ENCODE measurements around the gene MACF1.

The MACF1 gene

GRCh38 chr1:39292401-39292800 is 87.9 kb downstream of the MACF1 start:
- no peak for DNase-seq (ENCODE audit: extremely low read depth in 1 of 2, low read depth in 1 of 2)

DNA sequence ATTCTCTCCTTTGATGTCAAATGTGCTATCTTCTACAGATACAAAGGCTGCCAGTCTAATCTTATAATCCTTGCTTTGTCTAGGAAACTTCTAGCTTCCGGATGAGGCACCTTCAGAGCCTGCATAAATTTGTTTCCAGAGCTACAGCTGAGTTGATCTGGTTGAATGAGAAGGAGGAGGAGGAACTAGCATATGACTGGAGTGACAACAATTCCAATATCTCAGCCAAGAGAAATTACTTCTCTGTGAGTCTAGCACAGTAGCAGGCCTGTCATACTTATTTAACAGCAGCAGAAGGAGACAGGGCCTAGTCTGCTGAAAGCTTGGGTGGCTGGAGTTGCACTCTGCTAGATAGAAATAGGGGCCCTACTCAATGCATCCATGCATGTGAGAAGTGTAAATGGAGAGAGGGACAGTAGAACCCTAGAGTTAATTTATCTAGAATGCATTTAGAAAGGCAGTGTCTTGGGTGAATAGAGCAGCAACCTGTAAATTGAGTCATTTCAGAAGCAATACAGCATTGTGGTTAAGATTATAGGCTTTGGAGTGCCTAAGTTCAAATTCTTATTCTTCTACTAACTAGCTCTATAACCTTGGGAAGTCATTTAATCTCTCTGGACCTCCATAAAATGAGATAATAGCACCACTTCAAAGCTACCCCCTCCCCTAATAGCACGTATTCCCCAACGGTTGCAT is 89.0 kb downstream of the MACF1 start:
- no peak for DNase-seq (ENCODE audit: extremely low read depth in 1 of 2, low read depth in 1 of 2)

- DNase-seq (ENCODE audit: extremely low read depth in 1 of 2, low read depth in 1 of 2) = no peak
Observed at GRCh38 chr1:39294531-39294930, 90.0 kb downstream of the MACF1 start.

DNA sequence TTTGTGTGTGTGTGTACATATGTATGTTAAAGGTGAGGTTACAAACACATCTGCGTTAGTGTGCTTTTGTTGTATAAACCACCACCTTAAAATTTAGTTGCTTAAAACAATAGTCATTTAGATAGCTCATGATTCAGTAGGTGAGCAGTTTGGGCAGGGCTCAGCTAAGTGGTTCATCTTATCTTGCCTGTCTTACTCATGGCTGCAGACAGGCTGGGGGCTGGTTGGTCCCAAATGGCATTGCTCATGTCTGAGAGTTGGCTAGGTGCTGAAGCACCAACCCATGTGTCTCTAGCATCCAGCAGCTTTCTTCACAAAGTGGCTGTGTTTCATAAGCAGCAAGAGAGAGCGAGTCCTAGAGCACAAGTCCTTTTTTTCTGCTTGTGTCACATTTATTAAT is 91.4 kb downstream of the MACF1 start:
- DNase-seq (ENCODE audit: extremely low read depth in 1 of 2, low read depth in 1 of 2) = no peak

DNA sequence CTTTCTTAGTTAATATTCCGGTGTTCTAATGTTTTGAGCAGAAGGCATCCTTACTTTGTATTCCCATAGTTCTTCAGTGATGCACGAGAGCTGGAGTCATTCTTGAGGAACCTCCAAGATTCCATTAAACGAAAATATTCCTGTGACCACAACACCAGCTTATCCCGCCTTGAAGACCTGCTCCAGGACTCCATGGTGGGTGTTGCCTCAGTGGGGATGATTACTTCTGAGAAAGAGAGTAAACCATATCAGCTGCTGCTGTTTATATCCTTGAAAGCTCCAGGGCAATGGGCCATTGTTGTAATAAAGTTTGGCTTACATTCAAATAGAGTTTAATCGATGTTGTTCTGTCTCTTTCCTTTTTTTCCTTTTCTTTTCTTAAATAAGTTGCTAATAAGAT is 93.1 kb downstream of the MACF1 start:
- no peak for DNase-seq (ENCODE audit: extremely low read depth in 1 of 2, low read depth in 1 of 2)

- DNase-seq (ENCODE audit: extremely low read depth in 1 of 2, low read depth in 1 of 2) = no peak
Observed at GRCh38 chr1:39301606-39302005, 97.1 kb downstream of the MACF1 start.

GRCh38 chr1:39305555-39305954 is 101.1 kb downstream of the MACF1 start:
- DNase-seq (ENCODE audit: extremely low read depth in 1 of 2, low read depth in 1 of 2) = no peak

- no peak for DNase-seq (ENCODE audit: extremely low read depth in 1 of 2, low read depth in 1 of 2)
Observed at GRCh38 chr1:39310015-39310414, 105.5 kb downstream of the MACF1 start.

DNA sequence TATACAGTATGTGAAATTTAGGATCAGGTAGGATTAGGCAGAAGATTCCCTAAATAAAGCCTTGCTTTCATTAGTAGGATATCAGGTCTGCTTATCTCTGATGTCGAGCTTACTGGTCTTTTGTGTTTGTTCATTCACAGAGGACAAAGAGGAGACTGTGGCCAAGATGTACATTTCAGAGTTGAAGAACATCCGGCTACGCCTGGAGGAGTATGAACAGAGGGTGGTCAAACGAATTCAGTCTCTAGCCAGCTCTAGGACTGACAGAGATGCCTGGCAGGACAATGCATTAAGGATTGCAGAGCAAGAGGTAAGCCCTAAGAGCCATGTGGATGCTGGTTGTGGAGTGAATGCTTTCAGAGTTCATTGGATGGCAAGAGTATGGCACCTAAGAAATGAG is 106.2 kb downstream of the MACF1 start:
- DNase-seq (ENCODE audit: extremely low read depth in 1 of 2, low read depth in 1 of 2) = no peak

- DNase-seq (ENCODE audit: extremely low read depth in 1 of 2, low read depth in 1 of 2) = no peak
Observed at GRCh38 chr1:39317111-39317510, 112.6 kb downstream of the MACF1 start.

- no peak for DNase-seq (ENCODE audit: extremely low read depth in 1 of 2, low read depth in 1 of 2)
Observed at GRCh38 chr1:39317910-39318633, 113.6 kb downstream of the MACF1 start.

DNA sequence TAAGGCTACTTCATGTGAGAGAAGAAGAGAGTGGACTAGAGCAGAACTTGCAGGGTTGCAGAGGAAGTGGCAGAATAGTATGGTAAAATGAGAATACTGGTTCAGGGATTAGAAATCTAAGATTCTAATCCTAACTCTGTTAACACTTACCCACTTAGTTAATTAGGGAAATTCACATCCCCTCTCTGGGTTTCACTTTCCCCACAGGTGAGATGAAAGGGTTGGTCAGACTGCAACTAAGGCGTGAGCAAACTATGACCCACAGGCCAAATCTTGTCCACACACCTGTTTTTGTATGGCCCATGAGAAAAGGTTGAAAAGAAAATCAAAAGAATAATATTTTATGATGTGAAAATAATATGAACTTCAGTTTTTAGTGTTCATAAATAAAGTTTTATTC is 117.5 kb downstream of the MACF1 start:
- DNase-seq (ENCODE audit: extremely low read depth in 1 of 2, low read depth in 1 of 2) = no peak

GRCh38 chr1:39322431-39322830 is 117.9 kb downstream of the MACF1 start:
- no peak for DNase-seq (ENCODE audit: extremely low read depth in 1 of 2, low read depth in 1 of 2)

DNA sequence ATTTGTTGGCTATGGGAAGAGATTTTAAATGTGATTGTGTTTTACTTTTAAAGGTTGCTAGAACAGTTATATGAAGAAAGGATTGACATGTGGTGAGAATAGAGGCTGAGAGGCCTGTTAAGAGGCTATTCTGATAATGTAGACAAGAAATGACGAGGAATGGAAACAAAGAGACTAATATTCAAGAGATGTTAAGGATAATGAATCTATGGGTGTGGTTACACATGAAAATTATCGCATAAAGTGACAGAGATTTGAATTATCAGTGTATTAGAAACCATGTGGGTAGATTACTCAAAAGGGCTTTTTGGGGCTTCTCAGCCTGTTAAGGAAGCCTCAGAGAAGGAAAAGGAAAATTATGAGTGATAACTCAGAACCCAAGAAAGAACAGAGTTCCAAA is 120.4 kb downstream of the MACF1 start:
- no peak for DNase-seq (ENCODE audit: extremely low read depth in 1 of 2, low read depth in 1 of 2)

GRCh38 chr1:39326836-39327235 is 122.3 kb downstream of the MACF1 start:
- no peak for DNase-seq (ENCODE audit: extremely low read depth in 1 of 2, low read depth in 1 of 2)

DNA sequence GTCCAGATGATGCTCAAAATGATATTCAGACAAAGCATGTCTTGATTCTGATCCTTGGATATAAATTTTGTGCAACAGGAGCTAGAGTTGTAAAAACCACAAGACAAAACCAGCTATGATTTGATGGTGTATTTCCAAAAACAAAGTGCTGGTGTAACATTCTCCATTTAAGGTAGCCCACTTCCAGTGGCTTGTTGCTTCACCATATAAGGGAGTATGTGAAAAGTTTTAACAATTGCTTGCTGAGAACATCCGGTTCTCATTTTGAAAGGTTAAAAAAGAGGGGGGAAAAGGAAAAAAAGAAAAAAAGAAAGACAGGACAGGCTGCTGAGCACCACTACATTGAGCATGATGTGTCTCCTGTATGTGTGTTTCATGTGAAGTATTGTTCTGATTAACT is 123.6 kb downstream of the MACF1 start:
- DNase-seq (ENCODE audit: extremely low read depth in 1 of 2, low read depth in 1 of 2) = no peak

- DNase-seq (ENCODE audit: extremely low read depth in 1 of 2, low read depth in 1 of 2) = no peak
Observed at GRCh38 chr1:39328586-39329121, 124.2 kb downstream of the MACF1 start.

DNA sequence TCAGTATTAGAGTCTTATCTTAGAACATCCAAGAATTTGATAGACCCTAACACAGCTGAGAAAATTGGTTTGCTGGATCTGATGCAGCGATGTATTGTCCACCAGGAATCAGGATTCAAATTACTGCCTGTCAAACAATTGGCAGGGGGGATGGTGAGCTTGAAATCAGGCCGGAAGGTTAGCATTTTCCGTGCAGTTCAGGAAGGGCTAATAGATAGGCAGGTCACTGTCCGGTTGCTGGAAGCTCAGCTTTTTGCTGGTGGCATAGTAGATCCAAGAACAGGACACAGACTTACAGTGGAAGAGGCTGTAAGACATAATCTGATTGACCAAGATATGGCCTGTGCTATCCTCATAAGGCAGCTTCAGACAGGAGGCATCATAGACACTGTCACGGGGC is 127.2 kb downstream of the MACF1 start:
- DNase-seq (ENCODE audit: extremely low read depth in 1 of 2, low read depth in 1 of 2) = no peak

GRCh38 chr1:39332291-39332690 is 127.8 kb downstream of the MACF1 start:
- DNase-seq (ENCODE audit: extremely low read depth in 1 of 2, low read depth in 1 of 2) = no peak

- no peak for DNase-seq (ENCODE audit: extremely low read depth in 1 of 2, low read depth in 1 of 2)
Observed at GRCh38 chr1:39332828-39333227, 128.3 kb downstream of the MACF1 start.

DNA sequence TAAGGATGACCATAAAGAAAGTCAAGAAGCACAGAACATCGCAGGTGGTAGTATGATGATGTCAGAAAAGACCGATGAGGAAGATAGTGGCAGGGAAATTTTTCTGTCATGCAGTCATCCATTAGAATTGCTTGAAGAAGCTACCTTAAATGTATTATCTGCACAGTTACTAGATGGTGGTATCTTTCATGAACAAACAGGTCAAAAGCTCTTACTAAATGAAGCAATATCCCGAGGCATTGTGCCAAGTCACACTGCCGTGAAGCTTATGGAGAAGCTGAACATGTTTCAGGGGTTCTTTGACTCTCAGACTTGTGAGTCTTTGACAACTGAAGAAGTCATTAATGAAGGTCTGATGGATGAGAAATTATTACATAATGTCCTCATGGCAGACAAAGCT is 128.8 kb downstream of the MACF1 start:
- no peak for DNase-seq (ENCODE audit: extremely low read depth in 1 of 2, low read depth in 1 of 2)

DNA sequence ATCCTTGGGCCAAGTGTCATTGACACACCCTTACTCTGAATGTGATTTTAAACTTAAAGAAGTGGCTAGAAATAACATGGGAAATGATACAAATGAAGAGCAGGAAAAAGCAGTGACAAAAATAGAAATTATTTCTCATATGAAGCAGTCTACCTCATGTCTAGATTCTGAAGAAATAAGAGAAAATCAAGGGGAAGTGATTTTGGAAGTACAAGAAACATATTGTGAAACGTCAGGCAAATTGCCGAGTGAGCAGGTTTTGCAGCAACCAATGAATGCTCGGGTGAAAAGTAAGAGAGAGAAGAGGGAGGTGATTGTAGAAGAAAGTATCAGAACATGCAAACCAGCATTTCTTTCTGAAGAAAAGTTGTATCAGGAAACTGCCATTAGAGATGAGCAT is 130.7 kb downstream of the MACF1 start:
- DNase-seq (ENCODE audit: extremely low read depth in 1 of 2, low read depth in 1 of 2) = no peak
